Stimulated activated CD4-positive, alpha-beta T cell treated with anti-CD3 and anti-CD28 coated beads, TNF-alpha, amount 100 ng/mL, for 48 hours (primary cell): Measurements from ENCODE around the gene DAO.
A peak's percentile ranks its signal among the peaks of the same experiment; 100 is the strongest.

Experiments
- DNase-seq, 3 donors: peaks; one replicate each; pipeline ENCODE4 v3.0.0-alpha.2; 2020; ENCODE audit warnings: low read depth in 3 of 3

The DAO gene

GRCh38 chr12:108875682-108876361 is 4.1 kb upstream of the DAO start:
- no peak for DNase-seq

- DNase-seq, result no peak
Observed at GRCh38 chr12:108876550-108876949, 3.3 kb upstream of the DAO start.

GRCh38 chr12:108881953-108882352 is 2.1 kb downstream of the DAO start:
- no peak for DNase-seq

GRCh38 chr12:108884116-108885012 is 4.5 kb downstream of the DAO start:
- DNase-seq, result peak; percentile 46 to 75 (median 55)

- no peak for DNase-seq
Observed at GRCh38 chr12:108886873-108887629, 7.2 kb downstream of the DAO start.

- DNase-seq, result no peak
Observed at GRCh38 chr12:108888031-108888430, 8.1 kb downstream of the DAO start.

- DNase-seq, result no peak
Observed at GRCh38 chr12:108890208-108890607, 10.3 kb downstream of the DAO start.

GRCh38 chr12:108895220-108895802 is 15.4 kb downstream of the DAO start:
- no peak for DNase-seq

GRCh38 chr12:108896336-108896735 is 16.4 kb downstream of the DAO start:
- DNase-seq, result no peak

- no peak for DNase-seq
Observed at GRCh38 chr12:108896817-108897216, 16.9 kb downstream of the DAO start.

GRCh38 chr12:108899145-108899544 is 19.3 kb downstream of the DAO start:
- DNase-seq, result no peak

- DNase-seq, result no peak
Observed at GRCh38 chr12:108905725-108906124, 25.8 kb downstream of the DAO start.

GRCh38 chr12:108906971-108907370 is 27.1 kb downstream of the DAO start:
- DNase-seq, result no peak

- DNase-seq, result no peak
Observed at GRCh38 chr12:108907839-108908351, 28.0 kb downstream of the DAO start.

- no peak for DNase-seq
Observed at GRCh38 chr12:108910336-108910735, 30.4 kb downstream of the DAO start.

GRCh38 chr12:108911915-108912314 is 32.0 kb downstream of the DAO start:
- DNase-seq, result no peak

GRCh38 chr12:108912361-108912760 is 32.5 kb downstream of the DAO start:
- DNase-seq, result no peak

GRCh38 chr12:108914121-108914531 is 34.2 kb downstream of the DAO start:
- no peak for DNase-seq

GRCh38 chr12:108915632-108916133 is 35.8 kb downstream of the DAO start:
- DNase-seq, result no peak

- no peak for DNase-seq
Observed at GRCh38 chr12:108916336-108916735, 36.4 kb downstream of the DAO start.

GRCh38 chr12:108918206-108918605 is 38.3 kb downstream of the DAO start:
- DNase-seq, result no peak
